PC-3 (cell line): ENCODE results near the gene FOXP1.

Experiments
- CTCF ChIP-seq: fragments of 300-600 bp; sonication (generic); conservative IDR thresholded peaks from 2 replicates; pipeline ENCODE4 v1.5.1; 2017; ENCODE audit warnings: antibody characterized with exemption, low read depth, mild to moderate bottlenecking, low read length
- EZH2 ChIP-seq: fragments of 300-600 bp; sonication (generic); IDR thresholded peaks from one replicate; pipeline ENCODE4 v1.6.1; 2017; ENCODE audit warnings: antibody characterized with exemption, mild to moderate bottlenecking, low read length; ENCODE audit not compliant: unreplicated experiment
- EZH2phosphoT487 ChIP-seq: fragments of 300-600 bp; sonication (generic); IDR thresholded peaks from 2 replicates; pipeline ENCODE4 v1.6.1; 2018; ENCODE audit warnings: mild to moderate bottlenecking, antibody characterized with exemption, low read length, borderline replicate concordance

- no peak for TF ChIP-seq CTCF
- TF ChIP-seq EZH2: no peak
- TF ChIP-seq EZH2phosphoT487: no peak
Measured at GRCh38 chr3:71582612-71583565, 639 bp downstream of the FOXP1 start.
